IMR-90 (cell line): ENCODE data around the gene DOCK4. TPM values are rescaled to one million over a fixed set of nuclear protein-coding genes. Genes with fewer than 3 reads are reported as not detected.

Experiments
- ATAC-seq: fragments of 200-7000 bp; cut with Tn5 transposase; 2 replicates; pipeline ENCODE4 v1.9.1; 2020; ENCODE audit warnings: low read depth, mild to moderate bottlenecking, moderate library complexity
- BruUV-seq: library from RNA; stranded (reverse); fragments of 400-500 nt; replicated peaks from 2 replicates; lab custom pipeline; 2021; lab: Mats Ljungman, UMichigan
- CTCF ChIA-PET: fragments of 300-600 bp; formaldehyde crosslinking; extraction: SDS; loops from one replicate; lab custom pipeline; 2021; ENCODE audit warnings: antibody characterized with exemption; lab: Yijun Ruan, JAX
- POLR2A ChIA-PET: fragments of 300-600 bp; sonication (Branson Sonifier 250); formaldehyde crosslinking; loops from one replicate; lab custom pipeline; 2022; ENCODE audit warnings: antibody characterized with exemption; ENCODE audit not compliant: unreplicated experiment; lab: Charles Lee
- DNase-seq: peaks from one replicate; pipeline ENCODE4 v3.0.0; 2013
- H2AFZ ChIP-seq: replicated peaks from 2 replicates; pipeline ENCODE3; 2013; ENCODE audit warnings: low read length, mild to moderate bottlenecking; ENCODE audit not compliant: poor library complexity
- H2AK5ac ChIP-seq: 2 replicates; pipeline ENCODE4 v1.6.1; 2013; ENCODE audit warnings: low read depth, low read length, inconsistent platforms
- H2AK9ac ChIP-seq: replicated peaks from 2 replicates; pipeline ENCODE3; 2013; ENCODE audit warnings: mild to moderate bottlenecking, low read depth, low read length, moderate library complexity; ENCODE audit not compliant: poor library complexity
- H2BK120ac ChIP-seq: 2 replicates; pipeline ENCODE4 v1.6.1; 2013; ENCODE audit warnings: low read depth, low read length, inconsistent platforms
- H2BK15ac ChIP-seq: 3 replicates; pipeline ENCODE4 v1.6.1; 2013; ENCODE audit warnings: low read depth, low read length, inconsistent platforms
- H2BK20ac ChIP-seq: 2 replicates; pipeline ENCODE4 v1.6.1; 2013; ENCODE audit warnings: low read depth, mild to moderate bottlenecking, inconsistent platforms, low read length, moderate library complexity
- H2BK5ac ChIP-seq: 2 replicates; pipeline ENCODE4 v1.6.1; 2013; ENCODE audit warnings: mild to moderate bottlenecking, low read depth, low read length, inconsistent platforms; ENCODE audit not compliant: poor library complexity, severe bottlenecking
- H3K14ac ChIP-seq: replicated peaks from 2 replicates; pipeline ENCODE4 v1.6.1; 2013; ENCODE audit warnings: low read depth, low read length, inconsistent platforms
- H3K18ac ChIP-seq: 2 replicates; pipeline ENCODE4 v1.6.1; 2013; ENCODE audit warnings: low read depth, low read length, control low read depth
- H3K23ac ChIP-seq: 2 replicates; pipeline ENCODE4 v1.6.1; 2013; ENCODE audit warnings: low read depth, low read length, inconsistent platforms
- H3K27ac ChIP-seq: 2 replicates; pipeline ENCODE4 v1.5.1; 2013; ENCODE audit warnings: mild to moderate bottlenecking, control low read depth, low read length; ENCODE audit not compliant: insufficient read depth
- H3K27me3 ChIP-seq: 2 replicates; pipeline ENCODE4 v1.6.1; 2013; ENCODE audit warnings: low read length; ENCODE audit not compliant: control insufficient read depth, insufficient read depth
- H3K36me3 ChIP-seq: 2 replicates; pipeline ENCODE4 v1.6.1; 2013; ENCODE audit warnings: low read length, mixed read lengths; ENCODE audit not compliant: control insufficient read depth, insufficient read depth
- H3K4ac ChIP-seq: 2 replicates; pipeline ENCODE4 v1.6.1; 2013; ENCODE audit warnings: low read depth, low read length, inconsistent platforms
- H3K4me1 ChIP-seq: 2 replicates; pipeline ENCODE4 v1.6.1; 2013; ENCODE audit warnings: low read length, mixed read lengths; ENCODE audit not compliant: control insufficient read depth, insufficient read depth
- H3K4me2 ChIP-seq: 2 replicates; pipeline ENCODE4 v1.6.1; 2013; ENCODE audit warnings: low read depth, mild to moderate bottlenecking, control low read depth, low read length, moderate library complexity
- H3K4me3 ChIP-seq: 2 replicates; pipeline ENCODE4 v1.5.1; 2013; ENCODE audit warnings: low read depth, mild to moderate bottlenecking, control low read depth, low read length, moderate library complexity; ENCODE audit not compliant: insufficient read depth
- H3K56ac ChIP-seq: 2 replicates; pipeline ENCODE4 v1.6.1; 2013; ENCODE audit warnings: low read length, inconsistent platforms; ENCODE audit not compliant: insufficient read depth; ENCODE audit errors: extremely low read depth
- H3K79me1 ChIP-seq, 2 experiments: 2 replicates each; pipeline ENCODE4 v1.6.1; 2013; ENCODE audit warnings: low read length in 2 of 2, inconsistent platforms in 1 of 2, low read depth in 1 of 2
- H3K9ac ChIP-seq: 2 replicates; pipeline ENCODE4 v1.6.1; 2013; ENCODE audit warnings: low read depth, low read length, control low read depth
- H3K9me1 ChIP-seq: 2 replicates; pipeline ENCODE4 v1.6.1; 2013; ENCODE audit warnings: low read length, inconsistent platforms; ENCODE audit not compliant: insufficient read depth
- H3K9me3 ChIP-seq: 2 replicates; pipeline ENCODE4 v1.6.1; 2013; ENCODE audit warnings: low read length; ENCODE audit not compliant: control insufficient read depth, insufficient read depth
- H4K20me1 ChIP-seq: 2 replicates; pipeline ENCODE4 v1.6.1; 2013; ENCODE audit warnings: low read length, inconsistent platforms; ENCODE audit not compliant: insufficient read depth
- H4K5ac ChIP-seq: 2 replicates; pipeline ENCODE4 v1.6.1; 2013; ENCODE audit warnings: mild to moderate bottlenecking, low read depth, low read length, control low read depth
- H4K8ac ChIP-seq, 2 experiments: 2 replicates each; pipeline ENCODE4 v1.6.1; 2013; ENCODE audit warnings: low read depth in 2 of 2, low read length in 2 of 2, control low read depth in 1 of 2, inconsistent platforms in 1 of 2
- H4K91ac ChIP-seq: 2 replicates; pipeline ENCODE4 v1.6.1; 2013; ENCODE audit warnings: low read depth, low read length, inconsistent platforms; ENCODE audit not compliant: insufficient read depth
- BHLHE40 ChIP-seq: fragments of 150-350 bp; IDR thresholded peaks from 2 replicates; pipeline ENCODE4 v1.6.1; 2016; ENCODE audit warnings: mild to moderate bottlenecking, low read depth, low read length
- CEBPB ChIP-seq: IDR thresholded peaks from 2 replicates; pipeline ENCODE4 v1.6.1; 2012; ENCODE audit warnings: low read depth, low read length, improper control_type of control experiment
- CHD1 ChIP-seq: IDR thresholded peaks from 2 replicates; pipeline ENCODE4 v1.6.1; 2012; ENCODE audit warnings: low read depth, low read length, improper control_type of control experiment
- ELK1 ChIP-seq: fragments of 150-350 bp; IDR thresholded peaks from 2 replicates; pipeline ENCODE4 v1.6.1; 2016; ENCODE audit warnings: low read depth, mild to moderate bottlenecking, low read length, moderate library complexity, borderline replicate concordance
- MAFK ChIP-seq: IDR thresholded peaks from 2 replicates; pipeline ENCODE4 v1.6.1; 2012; ENCODE audit warnings: low read depth, low read length, improper control_type of control experiment
- MAZ ChIP-seq: IDR thresholded peaks from 2 replicates; pipeline ENCODE4 v1.6.1; 2012; ENCODE audit warnings: low read depth, mild to moderate bottlenecking, low read length, improper control_type of control experiment, moderate library complexity, borderline replicate concordance
- MXI1 ChIP-seq: IDR thresholded peaks from 2 replicates; pipeline ENCODE4 v1.6.1; 2012; ENCODE audit warnings: low read depth, mild to moderate bottlenecking, low read length, moderate library complexity, borderline replicate concordance
- NFE2L2 ChIP-seq: fragments of 150-350 bp; IDR thresholded peaks from 2 replicates; pipeline ENCODE4 v1.6.1; 2016; ENCODE audit warnings: low read depth, mild to moderate bottlenecking, low read length
- POLR2A ChIP-seq: IDR thresholded peaks from 2 replicates; pipeline ENCODE4 v1.6.1; 2012; ENCODE audit warnings: mild to moderate bottlenecking, low read depth, low read length
- RAD21 ChIP-seq: IDR thresholded peaks from 2 replicates; pipeline ENCODE4 v1.6.1; 2012; ENCODE audit warnings: low read length, improper control_type of control experiment
- RCOR1 ChIP-seq: IDR thresholded peaks from 2 replicates; pipeline ENCODE4 v1.6.1; 2012; ENCODE audit warnings: mild to moderate bottlenecking, low read length, improper control_type of control experiment; ENCODE audit not compliant: insufficient replicate concordance
- RFX5 ChIP-seq: IDR thresholded peaks from 2 replicates; pipeline ENCODE4 v1.8.0; 2012; ENCODE audit warnings: low read depth, mild to moderate bottlenecking, low read length, moderate library complexity
- SMC3 ChIP-seq: fragments of 150-350 bp; IDR thresholded peaks from 2 replicates; pipeline ENCODE4 v1.6.1; 2016; ENCODE audit warnings: low read depth, mild to moderate bottlenecking, antibody characterized with exemption, low read length, moderate library complexity
- dilution Hi-C: fragments of 300-500 bp; cut with HindIII; formaldehyde crosslinking; loops from one replicate; pipeline ENCODE4 v1.14.3; 2018; ENCODE audit warnings: low sequenced_read_pairs; ENCODE audit not compliant: unreplicated experiment
- in situ Hi-C: fragments of 300-500 bp; cut with MboI; formaldehyde crosslinking; loops from 3 replicates; pipeline ENCODE4 v1.14.3; 2019; ENCODE audit warnings: low sequenced_read_pairs, inconsistent platforms, mixed read lengths
- intact Hi-C: fragments of 100-400 bp; cut with micrococcal nuclease; formaldehyde crosslinking; loops from 2 replicates; pipeline ENCODE4 v1.10.0; 2022
- polyA plus RNA-seq, 3 experiments: library from polyadenylated mRNA; depleted of rRNA; stranded (reverse); fragments of >200 nt; gene quantifications; 2 replicates each; pipeline ENCODE4 v1.2.3, GENCODE V29; 2012; ENCODE audit warnings: low replicate concordance in 1 of 3
- total RNA-seq: library from RNA; depleted of rRNA; stranded (reverse); fragments of >200 nt; gene quantifications from 2 replicates; pipeline ENCODE4 v1.2.3, GENCODE V29; 2012
- TF ChIP-seq, protein P1 (sequence below): fragments of 150-350 bp; IDR thresholded peaks from 2 replicates; pipeline ENCODE4 v1.6.1; 2017; ENCODE audit warnings: mild to moderate bottlenecking, antibody characterized with exemption, low read length, low read depth

The DOCK4 gene
- total and polyA plus RNA-seq, 2 of the 4 experiments (the other 2 are of a cell fraction) = 4.4 to 12.2 TPM

DNA sequence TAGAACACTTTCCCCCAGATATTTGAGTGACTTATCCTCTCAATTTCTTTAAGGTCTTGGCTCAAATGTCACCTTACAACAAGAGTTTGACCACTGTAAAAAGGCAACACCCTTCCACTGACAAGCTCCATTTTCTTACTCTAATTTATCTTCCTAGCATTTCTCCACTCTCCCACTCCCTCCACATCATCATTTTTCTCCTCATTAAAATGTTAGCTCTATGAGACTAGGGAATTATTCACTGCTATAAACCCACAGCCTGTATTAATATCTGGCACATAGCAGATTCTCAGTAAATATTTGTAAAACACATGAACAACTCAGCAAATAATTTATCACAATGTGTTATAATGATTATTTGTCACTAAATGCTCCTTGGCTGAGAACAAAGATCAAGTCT, 161.0 kb downstream of the DOCK4 start:
- TF ChIP-seq MXI1 = no peak
- TF ChIP-seq CEBPB = no peak
- no peak for TF ChIP-seq CHD1
- TF ChIP-seq SMC3 = no peak
- TF ChIP-seq RCOR1 = no peak
- no peak for TF ChIP-seq MAZ
- TF ChIP-seq RAD21 = no peak
- TF ChIP-seq RFX5 = no peak
- TF ChIP-seq, protein P1, sequence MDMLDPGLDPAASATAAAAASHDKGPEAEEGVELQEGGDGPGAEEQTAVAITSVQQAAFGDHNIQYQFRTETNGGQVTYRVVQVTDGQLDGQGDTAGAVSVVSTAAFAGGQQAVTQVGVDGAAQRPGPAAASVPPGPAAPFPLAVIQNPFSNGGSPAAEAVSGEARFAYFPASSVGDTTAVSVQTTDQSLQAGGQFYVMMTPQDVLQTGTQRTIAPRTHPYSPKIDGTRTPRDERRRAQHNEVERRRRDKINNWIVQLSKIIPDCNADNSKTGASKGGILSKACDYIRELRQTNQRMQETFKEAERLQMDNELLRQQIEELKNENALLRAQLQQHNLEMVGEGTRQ = no peak
- no peak for TF ChIP-seq POLR2A
- no peak for TF ChIP-seq BHLHE40
- no peak for TF ChIP-seq MAFK
- TF ChIP-seq ELK1 = no peak
- TF ChIP-seq NFE2L2 = no peak
- Histone ChIP-seq H3K36me3 (no peaks in the 10 kb centered on the region), H3K4me2 (no peak overlapping the region), H4K5ac (no peak overlapping the region), H3K9me1 (no peaks in the 10 kb centered on the region), H3K27ac (no peak overlapping the region), H3K56ac (no peak overlapping the region), H3K9ac (no peak overlapping the region), H3K4me1 (no peaks in the 10 kb centered on the region), H2BK120ac (no peak overlapping the region), H3K23ac (no peak overlapping the region), H3K4me3 (no peak overlapping the region), H3K27me3 (no peaks in the 10 kb centered on the region), H4K20me1 (no peaks in the 10 kb centered on the region), H2AK5ac (no peak overlapping the region), H2AFZ (no peak overlapping the region), H4K91ac (no peak overlapping the region), H3K18ac (no peak overlapping the region), H3K79me1 (peaks cover 0 to 5% of the 10 kb centered on the region in 2 experiments; a peak in 2 of 4 replicates), H2BK5ac (no peak overlapping the region), H2BK20ac (no peak overlapping the region), H3K4ac (no peak overlapping the region), H4K8ac (no peak overlapping the region), H2AK9ac (no peak overlapping the region), H3K9me3 (peaks cover 6% of the 10 kb centered on the region), H2BK15ac (no peak overlapping the region), H3K14ac (no peak overlapping the region)
- intact Hi-C loops = no loop called here
- ATAC-seq = no peak
- ChIA-PET CTCF (interaction anchor here (0.5 to 1.1 kb wide), 2 partner anchors 146 to 292 kb away, joined by 3 read pairs; no protein-coding TSS in a partner anchor), POLR2A (no interaction called here)
- dilution Hi-C loops = no loop called here
- in situ Hi-C loops = no loop called here
- BruUV-seq = no TSS peak
- no peak for DNase-seq
